Activated T-cell treated with anti-CD3 and anti-CD28 coated beads, Interleukin-2, amount 50 U/mL, for 1 hour (primary cell): ENCODE measurements around the gene TDG.
"Not testable (repeated sequence)": the region's sequence is repeated elsewhere in the genome, so short reads cannot be mapped to it uniquely, and the experiment has no call there.

ENCODE experiments used
- DNase-seq: peaks from one replicate; pipeline ENCODE4 v3.0.0-alpha.2; 2020

The TDG gene

DNA sequence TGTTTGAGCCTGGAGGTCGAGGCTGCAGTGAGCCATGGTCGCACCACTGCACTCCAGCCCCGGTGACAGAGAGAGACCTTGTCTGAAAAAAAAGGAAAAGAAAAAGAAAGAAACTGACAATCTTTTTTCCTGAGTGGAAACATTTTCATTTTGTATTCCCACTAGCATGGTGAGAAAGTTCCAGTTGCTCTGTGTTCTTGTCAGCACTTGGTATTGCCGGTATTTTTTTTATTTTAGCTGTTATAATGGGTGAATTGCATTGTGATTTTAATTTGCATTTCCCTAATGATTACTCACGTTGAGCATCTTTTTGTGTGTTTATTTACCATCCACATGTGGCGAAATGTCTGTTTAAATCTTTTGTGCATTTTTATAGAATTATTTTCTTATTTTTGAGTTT, 58.7 kb downstream of the TDG start:
- DNase-seq, result no peak

- DNase-seq, result no peak
These were observed 60.1 kb downstream of the TDG start for GRCh38 chr12:104025771-104026170.

DNA sequence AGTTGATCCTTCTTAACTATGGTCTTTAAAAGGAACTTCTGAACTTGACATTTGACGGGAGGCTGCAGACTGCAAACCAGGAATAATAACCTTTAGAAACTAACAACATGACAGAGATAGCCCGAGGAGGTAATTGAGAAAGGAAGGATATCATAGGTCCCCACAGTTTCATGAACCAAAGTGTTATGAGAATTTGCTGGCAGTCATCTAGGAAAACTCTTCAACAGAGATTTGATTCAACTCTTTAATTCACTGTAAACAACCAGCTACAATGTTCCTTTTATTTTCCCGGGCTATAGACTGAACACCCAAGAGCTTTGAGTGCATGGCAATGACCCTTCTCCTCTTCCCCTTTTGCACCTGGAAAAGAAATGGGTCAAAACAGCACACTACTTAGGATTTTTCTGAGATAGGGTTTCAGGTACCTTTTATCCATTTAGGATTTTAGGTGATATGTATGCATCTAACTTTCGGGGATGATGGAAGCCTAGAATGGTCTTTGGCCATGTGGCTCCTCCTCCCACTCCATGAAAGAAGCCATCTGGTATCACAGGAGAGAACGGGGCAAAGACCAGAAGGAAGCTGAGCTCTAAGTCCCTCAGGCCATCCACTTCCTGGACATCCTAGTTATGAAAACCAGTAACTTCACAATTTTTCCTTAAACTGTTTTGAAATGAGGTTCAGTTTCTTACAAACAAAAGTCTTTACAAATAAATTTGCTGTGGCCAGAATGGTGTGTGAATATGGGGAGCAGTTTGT, 61.3 kb downstream of the TDG start:
- DNase-seq, result no peak

DNA sequence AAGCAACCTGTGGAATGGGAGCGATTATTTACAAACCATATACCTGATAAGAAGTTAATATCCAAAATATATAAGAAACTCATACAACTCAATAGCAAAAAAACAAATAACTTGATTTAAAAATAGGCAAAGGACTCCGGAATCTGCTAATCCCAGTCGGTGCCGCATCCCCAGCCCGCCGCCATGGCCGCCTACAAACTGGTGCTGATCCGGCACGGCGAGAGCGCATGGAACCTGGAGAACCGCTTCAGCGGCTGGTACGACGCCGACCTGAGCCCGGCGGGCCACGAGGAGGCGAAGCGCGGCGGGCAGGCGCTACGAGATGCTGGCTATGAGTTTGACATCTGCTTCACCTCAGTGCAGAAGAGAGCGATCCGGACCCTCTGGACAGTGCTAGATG, 64.9 kb downstream of the TDG start:
- DNase-seq, result not testable (repeated sequence)

DNA sequence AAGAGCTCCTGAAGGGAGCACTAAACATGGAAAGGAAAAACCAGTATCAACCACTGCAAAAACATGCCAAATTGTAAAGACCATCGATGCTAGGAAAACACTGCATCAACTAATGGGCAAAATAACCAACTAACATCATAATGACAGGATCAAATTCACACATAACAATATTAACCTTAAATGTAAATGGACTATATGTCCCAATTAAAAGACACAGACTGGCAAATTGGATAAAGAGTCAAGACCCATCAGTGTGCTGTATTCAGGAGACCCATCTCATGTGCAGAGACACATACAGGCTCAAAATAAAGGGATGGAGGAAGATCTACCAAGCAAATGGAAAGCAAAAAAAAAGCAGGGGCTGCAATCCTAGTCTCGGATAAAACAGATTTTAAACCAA, 70.5 kb downstream of the TDG start:
- not testable (repeated sequence) for DNase-seq
